NCI-H446 (cell line): ENCODE data around the gene LFNG.

Experiments used
- DNase-seq, 2 experiments: peaks; one replicate each; lab custom pipeline; 2025; lab: John Stamatoyannopoulos, UW

Gene LFNG

DNA sequence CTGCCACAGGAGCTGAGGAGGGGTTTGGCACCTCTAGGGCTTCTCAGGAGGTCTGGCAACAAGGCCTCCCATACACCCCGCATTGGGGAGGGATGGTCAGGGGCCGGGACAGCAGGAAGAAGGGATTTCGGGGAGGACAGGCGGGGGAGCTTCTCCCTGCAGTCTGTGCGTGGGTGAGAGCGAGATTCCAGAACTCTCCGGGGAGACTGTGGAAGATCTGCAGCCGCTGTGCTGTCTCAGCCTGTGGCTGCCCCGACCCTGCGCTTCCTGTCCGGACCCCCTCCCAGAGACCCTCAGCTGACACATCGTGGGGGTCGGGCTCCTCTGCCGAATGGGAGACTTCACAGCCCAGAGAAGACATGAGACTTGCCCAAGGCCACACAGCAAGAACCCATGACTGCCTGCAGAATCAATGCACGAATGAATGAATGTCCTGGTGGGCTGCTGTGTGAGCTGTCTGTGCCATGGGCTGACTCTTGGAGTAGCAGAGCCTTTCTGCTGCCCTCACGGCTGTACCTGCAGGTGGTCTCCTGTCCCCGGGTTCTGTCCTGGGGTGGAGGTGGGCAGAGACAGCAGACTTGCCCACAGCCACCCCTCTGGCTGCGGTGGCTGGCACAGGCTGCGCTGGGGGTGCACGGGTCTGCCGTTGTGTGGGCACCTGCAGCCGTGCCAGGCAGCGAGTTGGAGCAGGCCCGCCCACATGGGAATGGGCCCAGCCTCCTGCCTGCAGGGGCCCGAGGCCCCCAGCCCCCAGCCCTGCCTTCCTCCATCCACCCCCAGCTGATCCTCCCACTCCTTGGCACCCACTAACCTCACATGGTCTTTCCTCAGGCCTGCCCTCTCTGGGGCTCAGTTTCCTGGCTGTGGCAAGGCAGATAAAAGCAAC lies 16.3 kb upstream of the LFNG start:
- no peak for DNase-seq

DNA sequence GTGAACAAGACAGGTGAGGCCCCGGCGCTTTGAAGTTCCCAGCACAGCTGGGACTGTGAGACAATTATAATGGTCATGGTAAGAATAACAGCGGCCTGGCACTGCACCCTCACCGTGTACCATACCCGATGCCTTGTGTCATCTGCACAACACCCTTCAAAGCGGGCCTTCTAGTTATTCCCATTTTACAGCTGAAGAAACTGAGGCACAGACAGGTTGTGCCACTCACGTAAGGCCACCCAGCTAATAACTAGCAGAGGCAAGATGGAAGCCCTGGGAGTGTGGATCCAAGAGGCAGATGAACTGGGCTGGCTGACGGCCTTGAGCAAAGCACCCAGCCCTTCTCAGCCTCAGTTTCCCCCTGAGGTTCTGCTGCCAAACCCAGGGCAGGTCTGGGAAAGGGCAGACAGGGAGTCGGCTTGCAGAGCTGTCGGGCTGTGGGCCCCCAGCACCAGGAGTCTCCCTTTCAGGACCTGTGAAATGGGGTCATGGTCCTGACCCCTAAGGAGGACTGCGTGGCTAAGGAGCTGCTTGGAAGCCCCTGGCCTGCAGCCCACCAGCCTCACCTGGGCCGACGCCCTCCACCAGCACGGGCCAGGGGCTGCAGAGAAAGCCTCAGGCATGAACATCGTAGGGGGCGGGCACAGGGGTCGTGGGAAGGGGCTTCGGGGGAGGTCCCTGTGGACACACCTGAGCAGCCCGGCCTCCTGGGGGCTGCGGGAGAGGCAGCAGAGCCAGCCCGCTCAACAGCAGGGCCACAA lies 15.3 kb upstream of the LFNG start:
- no peak for DNase-seq

DNA sequence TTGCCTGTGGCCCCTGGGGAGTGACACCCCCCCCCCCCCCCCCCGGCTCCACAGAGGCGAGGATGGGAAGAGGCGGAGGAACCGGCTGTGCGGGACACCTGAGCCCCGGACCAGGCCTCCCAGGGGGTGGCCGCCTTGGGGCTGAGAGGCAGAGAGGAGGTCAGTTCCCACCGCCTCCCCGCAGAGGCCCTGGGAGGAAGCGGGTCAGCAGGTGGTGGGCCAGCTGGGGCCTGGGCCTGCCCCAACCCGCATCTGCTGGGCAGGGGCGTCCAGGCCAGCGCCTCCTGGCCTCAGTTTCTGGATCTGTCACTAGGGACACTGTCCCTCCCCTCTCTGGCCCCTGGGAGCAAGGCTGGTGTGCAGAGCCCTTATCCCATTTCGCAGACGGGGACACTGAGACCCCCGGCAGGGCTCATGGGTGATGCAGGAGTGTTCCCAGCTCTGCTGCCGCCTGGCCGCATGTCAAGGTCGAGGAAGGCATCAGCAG lies 14.6 kb upstream of the LFNG start:
- DNase-seq: no peak

DNA sequence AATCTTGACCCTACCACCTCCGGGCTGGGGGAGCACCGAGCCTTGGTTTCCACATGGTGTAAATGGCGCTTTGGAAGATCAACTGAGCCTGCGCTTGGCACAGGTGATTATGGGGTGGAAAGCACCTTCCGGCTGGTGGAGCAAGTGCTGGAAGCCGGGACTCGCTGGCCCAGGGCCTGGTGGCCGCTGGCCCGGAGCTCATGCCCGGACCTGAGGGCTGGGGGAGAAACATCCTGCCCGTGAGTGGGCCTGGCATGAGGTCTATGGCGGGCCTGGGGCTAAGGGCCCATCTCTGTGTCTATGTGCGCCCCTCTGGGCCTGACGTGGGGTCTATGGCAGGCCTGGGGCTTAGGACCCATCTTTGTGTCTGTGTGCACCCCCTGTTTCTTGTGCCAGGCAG lies 14.2 kb upstream of the LFNG start:
- DNase-seq: no peak

DNA sequence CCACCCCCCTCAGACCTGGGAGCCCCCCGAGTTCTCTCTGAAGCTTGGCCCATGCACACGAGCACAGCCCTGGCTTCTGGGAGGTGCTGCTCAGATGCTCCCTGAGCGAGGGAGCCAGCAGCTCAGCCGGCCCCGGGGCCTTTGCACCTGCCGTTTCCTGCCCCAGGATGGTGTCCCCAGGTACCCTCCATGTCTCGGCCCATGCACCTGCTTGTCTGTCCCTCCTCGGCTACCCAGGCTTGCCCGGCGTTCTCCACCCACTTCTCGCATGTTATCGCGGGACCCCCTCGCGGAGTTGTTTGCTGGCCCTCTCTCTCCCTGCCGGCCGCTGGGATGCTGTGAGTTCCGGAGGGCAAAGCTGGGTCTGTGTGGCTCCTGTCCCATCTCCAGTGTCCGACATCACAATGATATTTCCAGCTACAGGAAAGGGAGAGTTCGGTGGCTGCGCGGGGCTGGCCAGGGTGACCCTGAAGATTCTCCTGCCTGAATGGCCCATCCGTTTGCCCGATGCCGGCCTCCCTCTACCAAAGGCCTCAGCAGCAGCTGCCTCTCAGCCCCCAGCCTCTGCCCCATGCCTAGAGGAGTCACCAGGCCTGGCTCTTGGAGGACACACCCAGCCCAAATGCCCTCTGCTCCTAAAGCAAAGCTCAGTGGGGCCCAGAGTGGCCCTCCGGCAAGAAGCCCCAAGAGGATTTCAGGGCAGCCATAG lies 12.2 kb upstream of the LFNG start:
- DNase-seq: no peak

DNA sequence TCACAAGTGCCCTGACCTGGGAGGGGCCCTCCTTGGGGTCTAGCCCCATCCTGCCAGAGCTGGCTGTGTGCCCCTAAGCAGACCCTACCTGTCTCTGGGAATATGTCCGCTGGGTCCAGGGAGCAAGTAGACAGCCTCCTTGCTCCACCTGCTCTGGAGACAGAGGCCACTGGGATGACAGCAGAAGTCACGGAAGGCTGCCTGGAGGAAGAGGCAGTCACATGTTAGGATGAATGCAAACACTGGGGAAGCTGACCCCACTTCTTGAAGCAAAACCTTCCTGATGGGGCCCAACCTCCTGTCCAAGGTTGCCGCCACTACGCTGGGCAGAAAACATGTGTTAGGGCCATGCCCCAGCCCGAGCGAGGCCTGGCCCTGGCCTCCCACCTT lies 11.7 kb upstream of the LFNG start:
- no peak for DNase-seq

DNA sequence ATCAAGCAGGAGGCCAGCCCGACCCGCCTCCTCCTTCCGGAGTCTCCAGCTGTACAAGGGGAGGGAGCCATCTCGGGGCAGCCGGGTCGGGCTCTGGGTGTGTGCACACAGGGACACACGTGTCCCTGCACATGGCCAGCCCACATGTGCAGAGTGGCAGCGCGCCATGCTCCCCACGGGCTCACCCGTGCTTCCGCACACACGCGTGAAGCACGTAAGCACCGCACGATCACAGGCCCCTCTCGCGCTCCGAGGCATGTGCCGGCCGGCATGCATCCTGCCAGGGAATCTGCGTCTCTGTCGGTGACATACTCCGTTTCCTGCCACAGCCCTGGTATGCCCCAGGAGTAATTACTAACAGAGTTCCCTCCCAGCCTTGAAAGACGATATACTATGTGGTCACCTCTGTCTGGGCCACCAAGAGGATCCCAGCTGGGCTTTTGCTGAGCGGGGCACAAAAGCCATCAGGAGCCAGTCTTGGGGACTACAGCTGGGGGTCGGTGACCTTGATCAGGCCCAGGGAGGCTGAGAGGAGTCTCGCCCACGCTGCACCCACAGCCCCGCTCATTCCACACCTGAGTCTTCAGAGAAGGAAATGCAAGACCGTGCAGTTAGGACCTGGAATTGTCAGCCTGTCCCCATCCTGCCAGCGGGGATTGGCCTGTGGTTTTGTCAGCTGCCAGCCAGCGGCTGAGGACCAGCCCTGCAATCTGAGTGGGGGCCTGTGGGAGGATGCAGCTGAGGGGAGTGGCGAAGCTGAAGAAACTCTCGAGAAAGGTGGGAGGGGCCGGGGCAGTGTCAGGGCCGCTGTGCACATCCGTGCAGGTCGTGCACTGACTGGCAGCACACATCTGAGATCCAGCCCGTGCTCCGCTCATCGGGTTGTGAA lies 11.0 kb upstream of the LFNG start:
- no peak for DNase-seq

DNA sequence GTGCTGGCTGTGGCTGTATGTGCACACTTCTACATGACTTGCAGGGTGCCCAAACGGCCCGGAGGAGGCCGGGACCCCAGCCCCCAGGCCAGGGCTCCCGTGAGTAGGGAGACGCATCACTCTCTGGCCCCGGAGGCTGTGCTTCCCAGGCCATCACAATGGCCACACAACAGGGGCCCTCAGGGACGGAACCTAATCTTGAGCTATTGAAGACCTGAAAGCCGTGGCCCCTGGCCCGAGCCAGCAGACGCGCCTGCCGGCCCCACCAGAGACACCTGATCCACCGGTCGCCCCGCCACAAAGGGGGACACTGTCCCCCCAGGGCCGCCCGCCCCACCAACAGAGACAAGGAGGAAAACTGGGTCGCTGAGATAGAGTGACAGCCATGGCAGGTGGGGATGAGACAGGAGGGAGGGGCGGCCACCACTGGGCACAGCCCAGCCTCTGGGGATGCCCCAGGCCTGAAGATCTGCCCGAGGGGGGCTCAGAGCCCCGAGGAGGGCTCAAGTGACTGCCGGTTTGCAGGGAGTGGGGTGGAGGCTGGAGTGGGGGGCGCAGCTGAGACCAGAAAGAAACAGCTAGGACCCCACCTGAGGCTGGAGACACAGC lies 10.2 kb upstream of the LFNG start:
- DNase-seq: no peak

DNA sequence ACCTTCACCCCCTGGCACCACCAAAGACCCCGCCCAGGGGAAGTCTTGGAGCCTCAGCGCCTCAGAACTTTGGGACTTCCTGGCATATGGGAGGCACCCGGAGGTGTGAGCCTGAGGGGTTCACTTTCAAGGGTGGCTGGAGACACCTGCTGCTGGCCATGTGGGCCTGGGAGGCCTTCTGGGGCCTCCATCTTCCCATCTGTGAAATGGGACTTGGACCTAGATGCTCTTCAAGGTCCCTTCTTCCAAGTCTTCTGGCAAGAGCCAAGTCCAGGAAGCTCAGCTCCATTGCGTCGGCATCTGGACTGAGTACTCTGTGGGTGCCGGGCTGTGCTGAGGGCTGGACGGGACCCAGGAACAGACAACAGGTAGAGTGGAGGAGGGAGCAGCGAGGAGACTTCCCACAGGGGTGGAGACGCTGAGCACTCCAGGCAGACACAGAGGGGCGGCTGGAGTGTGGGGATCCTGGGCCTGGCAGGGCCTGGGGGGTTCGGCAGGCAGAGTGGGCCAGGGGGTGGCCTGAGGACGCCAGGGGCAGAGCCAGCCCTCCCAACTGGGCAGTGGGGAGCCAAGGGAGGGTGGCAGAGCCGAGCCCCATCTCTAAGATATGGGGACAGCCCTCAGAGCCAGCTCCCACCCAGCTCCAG lies 9.3 kb upstream of the LFNG start:
- DNase-seq: no peak

DNA sequence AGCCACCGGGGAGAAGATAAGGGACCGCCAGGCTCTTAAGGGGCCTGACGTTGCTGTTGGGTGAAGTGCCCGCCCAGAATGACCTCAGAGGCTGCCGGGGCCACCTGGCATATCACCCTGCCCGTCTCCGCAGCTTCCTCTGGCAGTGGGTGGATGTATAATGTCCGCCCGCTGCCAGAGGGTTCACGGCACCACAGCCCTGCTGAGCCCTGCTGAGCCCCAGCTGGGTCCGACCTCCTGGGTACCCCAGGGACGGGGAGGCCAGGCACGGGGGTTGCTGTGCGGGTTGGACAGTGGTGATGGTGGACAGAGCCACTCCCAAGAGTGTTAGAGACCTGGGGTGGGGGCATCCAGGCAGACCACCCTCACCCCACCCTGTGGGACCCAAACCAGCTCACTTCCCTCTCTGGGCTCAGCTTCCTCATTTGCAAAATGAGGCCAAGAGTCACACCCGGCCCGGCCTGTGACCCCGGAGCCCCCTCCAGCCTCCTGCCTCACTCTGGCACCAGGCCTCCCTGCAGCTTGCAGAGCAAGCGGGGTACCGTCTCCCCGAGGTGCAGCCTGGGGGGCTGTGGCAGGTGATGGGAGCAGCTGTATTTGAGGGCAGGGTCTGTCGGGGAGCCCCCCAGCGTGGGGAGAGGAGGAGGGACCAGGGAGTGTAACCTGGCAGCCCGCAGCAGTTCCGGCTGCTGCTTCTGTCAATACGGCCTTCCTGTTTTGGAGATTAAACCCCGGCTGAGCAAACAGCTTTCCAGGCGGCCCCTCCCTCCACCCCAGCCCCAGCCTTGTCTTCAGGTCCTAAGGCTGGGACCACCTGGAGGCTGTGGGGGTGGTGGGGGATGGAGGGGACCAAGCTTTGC lies 8.4 kb upstream of the LFNG start:
- no peak for DNase-seq

DNA sequence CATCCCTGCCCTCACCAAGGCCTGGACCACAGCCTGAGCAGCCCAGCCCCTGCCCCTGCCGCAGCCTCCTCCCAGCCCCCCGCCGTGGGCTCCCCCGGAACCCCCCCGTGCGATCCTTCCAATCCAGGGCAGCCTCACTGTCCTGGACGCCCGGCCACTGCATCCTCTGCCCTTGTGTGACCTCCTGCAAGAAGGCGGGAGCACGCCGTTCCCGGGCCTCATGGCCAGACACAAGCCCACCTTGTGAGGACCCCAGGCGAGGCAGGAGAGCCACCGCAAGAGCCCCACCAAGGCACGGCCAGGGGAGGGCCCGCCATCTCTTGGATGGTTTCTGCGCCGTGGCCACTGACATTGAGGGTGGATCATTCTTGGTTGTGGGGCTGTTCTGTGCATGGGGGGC lies 7.8 kb upstream of the LFNG start:
- no peak for DNase-seq

DNA sequence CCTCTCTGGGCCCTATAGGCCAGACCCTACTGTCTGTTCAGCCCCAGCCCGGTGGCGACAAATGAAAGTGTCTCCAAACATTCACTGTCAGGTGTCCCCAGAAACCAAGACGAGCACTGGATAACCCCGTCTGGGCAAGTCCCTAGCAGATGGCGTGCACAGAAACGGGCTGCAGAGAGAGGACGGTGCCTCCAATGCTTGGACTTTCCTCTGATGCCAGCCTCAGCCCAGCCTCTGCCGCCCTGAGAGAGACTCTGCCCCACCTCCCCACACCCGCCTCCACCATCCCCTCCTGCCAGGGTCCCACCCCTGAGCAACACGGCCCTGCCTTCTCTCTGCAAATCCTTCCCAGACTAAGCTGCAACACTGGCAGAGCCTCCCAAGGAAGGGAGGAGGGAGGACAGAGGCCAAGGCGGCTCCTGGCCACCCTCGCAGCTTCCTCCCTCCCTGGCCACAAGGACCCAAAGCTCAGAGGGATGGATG lies 7.4 kb upstream of the LFNG start:
- DNase-seq: no peak

DNA sequence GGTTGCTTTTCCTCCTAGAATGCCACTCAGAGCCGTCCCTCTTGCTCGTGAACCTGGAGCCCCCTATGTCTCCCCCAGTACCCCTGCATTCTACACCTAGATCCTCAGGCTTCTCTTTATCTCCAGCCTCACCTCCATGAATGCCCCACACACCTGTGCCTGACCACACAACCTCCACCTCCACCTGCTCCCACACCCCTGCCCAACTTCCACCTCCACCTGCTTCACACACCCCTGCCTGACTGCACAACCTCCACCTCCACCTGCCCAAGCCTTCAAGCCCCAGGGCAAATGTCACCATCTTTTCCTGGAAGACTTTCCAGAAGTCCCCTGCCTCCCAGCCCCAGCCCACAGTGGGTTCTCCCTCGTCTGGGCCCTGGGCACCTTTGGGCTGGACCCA lies 6.9 kb upstream of the LFNG start:
- no peak for DNase-seq

DNA sequence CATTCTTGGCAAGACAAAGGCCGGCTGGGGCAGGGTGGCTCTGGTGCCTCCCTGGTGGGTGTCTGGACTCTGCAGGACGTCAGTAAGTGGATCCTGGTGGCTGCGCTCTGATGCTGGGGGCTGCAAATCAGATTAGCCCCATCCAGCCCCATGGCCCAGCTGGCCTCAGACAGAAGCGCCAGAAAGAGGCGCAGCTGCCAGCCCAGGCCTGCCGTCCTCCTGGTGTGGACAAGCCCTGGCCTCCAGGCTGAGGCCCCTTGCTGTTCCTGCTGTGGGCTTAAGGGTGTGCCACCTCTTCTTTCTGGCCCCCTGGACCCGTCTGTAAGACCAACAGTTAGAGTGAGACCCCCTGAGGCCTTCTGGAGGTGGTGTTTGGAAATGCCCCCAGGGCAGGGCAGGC lies 5.9 kb upstream of the LFNG start:
- no peak for DNase-seq

DNA sequence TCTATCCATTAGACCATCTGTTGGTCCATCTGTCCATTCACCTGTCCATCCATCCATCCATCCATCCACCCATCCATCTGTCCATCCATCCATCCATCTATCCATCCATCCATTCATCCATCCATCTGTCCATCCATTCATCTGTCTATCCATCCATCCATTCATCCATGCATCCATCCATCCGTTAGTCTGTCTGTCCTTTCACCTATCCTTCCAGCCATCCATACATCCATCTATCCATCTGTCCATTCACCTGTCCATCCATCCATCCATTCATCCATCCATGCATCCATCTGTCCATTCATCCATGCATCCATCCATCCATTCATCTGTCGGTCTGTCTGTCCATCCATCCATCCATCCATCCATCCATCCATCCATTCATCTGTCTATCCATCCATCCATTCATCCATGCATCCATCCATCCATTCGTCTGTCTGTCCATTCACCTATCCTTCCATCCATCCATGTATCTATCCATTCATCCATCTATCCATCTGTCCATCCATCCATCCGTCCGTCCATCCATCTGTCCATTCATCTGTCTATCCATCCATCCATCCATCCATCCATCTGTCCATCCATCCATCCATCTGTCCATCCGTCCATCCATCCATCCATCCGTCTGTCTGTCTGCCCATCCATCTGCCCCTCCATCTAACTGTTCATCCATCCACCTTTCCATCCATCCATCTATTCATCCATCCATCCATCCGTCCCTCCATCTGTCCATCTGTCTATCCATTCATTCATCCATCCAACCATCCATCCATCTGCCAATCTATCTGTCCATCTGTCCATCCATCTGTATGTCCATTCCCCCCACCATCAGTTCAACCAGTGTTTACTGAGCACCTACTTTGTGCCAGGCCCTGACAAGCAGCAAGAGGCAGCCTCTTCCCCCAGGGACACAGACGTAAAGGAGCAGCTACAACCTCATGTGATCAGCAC lies 4.8 kb upstream of the LFNG start:
- no peak for DNase-seq

DNA sequence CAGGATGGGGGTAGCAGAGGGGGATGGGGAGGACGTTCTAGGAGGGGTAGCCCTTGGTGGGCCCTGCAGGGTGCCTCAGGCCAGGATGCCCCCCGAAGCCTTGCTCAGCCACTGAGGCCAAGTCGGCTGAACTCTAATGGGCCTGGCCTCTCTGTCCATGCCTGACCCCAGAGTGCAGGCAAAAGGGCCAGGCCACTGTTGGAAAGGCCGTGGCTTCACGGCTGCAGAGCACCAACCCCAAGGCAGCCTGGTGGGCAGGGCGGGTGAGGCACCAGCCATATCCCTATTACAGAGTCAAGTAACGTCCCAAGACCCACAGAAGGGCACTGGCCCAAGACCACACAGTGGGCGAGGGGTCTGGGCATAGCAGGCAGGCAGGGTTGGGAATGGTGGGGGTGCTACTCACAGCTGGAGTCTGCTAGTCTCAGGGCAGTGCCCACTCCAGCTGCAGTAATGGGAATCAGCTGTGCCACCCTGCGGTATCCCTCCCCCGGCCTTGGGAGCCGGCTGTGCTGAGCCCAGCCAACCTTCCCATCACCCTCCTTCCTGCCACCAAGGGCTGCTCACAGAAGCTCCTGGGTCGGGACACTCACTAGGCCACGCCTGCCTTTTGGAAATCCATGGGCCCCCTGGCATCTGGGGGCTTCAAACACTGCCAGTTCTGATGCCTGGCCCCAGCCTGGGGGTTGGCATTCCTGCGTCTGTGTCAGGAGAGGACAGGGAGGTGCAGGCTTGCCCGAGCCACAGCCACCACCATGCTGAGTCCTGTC lies 4.0 kb upstream of the LFNG start:
- DNase-seq: no peak

DNA sequence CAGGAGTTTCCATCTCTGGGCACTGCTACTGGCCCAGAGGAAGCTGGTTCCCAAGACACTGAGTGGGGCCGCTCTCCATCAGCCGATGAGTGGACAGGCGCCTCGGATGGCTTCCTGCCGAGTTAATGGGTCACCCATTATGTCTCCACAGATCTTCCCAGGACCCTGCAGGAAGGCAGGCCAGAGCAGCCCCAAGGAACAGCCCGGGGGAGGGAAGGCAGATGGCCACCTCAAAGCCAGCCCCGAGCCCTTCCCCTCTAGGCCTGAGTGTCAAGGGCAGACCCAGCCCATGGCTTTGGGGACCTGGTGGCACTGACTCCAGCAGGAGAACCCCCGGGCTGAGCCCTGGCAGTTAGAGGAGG lies 3.4 kb upstream of the LFNG start:
- no peak for DNase-seq

DNA sequence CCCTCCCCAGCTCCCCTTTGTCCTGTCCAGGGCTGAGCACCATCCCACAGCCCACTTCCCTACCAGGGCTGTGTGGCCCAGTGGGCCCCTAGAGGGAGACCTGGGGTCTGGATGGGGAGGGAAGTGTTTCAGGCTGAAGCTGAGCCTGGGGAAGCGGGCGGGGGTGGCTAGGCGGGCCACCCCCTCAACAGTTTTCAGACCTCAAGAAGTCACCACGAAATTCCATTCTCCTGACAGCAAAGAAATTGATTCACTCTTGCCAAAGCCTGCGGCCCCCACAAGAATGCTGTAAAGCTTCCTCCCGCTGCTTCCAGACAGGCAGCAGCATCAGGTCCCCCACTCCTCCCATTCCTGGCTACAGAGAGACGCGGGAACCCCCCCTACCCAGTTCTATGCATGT lies 2.5 kb upstream of the LFNG start:
- no peak for DNase-seq
